Inflammatory macrophage (primary cell): Measurements from ENCODE around the gene PAWR.
A peak's percentile ranks its signal among the peaks of the same experiment; 100 is the strongest.
"Not testable (repeated sequence)": the region's sequence is repeated elsewhere in the genome, so short reads cannot be mapped to it uniquely, and the experiment has no call there.

Experiments used
- DNase-seq, 2 donors: peaks; one replicate each; pipeline ENCODE4 v3.0.0-alpha.2; 2020 to 2022

PAWR gene

DNA sequence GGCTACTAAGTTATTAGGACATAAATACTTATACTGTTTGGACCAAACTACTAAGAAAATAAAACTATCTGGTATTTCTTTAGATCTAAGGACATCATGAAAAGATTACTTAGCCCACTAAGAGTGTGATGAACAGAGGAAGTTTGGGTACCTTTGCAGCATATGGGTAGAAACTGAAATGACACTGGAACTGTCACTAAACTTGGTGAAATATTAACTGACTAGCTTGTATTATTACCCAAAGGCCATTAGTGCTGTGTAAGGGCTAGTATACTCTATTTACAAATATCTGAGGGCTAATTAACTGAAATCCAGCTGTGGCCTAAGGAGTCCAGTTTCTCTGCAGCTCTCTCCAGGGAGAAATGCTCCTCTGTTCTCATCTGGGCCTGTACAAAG is 45.5 kb downstream of the PAWR start:
- DNase-seq: no peak

DNA sequence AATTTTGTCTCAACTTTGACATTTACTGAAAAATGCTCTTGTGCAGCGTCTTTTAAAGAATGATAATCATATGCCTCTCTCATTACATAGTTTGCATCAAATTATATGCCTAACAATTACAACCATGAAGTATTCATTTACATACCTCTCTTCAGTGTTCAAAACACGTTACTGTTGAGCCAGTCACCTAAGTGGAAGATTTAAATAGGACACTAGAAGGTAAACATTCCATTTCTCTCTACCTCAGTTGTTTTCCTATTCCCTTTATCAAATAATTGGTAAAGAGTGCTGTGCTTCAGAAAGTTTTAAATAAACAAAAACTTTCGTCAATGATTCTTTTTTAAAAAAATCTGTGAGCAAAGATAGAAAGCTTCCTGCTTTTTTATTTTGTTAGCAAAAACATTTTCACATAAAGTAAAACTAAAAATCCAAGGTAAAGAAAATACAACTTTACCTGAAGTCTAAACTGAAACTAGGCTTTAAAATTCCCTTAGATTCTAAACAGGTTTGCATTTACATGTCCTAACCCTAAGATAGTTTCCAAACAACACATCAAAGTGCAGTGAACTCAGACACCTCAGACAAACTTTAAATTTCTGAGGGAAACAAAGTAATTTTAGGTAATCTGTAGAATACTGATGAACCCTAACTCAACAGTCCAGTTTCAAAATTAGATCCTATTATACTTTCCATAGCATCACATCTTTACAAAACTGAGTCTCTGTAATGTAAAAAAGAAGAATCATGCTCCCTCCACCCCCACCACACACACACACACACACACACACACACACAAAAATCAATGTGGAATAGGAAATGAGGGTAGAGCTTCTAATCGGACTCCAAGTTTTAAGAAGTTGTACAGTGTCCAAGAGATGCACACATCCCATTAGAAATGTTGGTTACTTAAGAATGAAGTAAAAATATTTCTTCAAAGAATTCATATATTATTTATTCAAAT is 46.2 kb downstream of the PAWR start:
- DNase-seq: no peak

DNA sequence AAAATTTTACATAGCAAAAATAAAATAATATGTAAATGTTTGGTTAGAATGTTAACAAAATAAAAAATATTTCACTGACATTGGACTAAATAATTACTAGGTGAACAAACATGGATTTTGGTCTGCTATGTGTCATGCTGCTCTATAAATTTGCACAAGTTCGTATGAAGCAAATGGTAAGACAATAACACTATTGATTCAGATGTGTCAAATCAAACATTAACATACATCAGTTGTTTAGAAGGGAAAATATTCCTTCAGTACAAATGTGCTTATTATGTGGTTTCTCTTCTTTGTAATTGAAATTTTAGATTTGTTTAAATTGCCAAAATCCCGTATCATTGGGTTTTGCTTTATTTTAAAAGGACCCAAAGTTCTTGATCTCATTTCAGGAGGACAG is 46.9 kb downstream of the PAWR start:
- no peak for DNase-seq

DNA sequence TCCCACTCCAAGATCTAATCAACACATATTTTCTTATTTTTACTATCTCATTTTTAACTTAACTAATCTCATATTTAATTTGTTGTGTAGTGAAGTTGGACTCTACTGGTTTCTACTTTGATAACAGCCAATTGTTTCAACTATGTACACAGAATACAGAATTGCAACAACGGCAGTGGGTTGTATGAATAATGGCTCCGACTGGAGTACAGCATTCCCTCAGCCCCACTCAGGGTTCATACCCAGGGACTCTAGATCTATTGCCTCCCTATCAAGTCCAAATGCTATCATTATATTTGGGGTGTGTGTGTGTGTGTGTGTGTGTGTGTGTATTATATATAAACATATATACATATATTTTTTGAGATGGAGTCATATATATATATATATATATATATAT is 52.3 kb downstream of the PAWR start:
- no peak for DNase-seq

DNA sequence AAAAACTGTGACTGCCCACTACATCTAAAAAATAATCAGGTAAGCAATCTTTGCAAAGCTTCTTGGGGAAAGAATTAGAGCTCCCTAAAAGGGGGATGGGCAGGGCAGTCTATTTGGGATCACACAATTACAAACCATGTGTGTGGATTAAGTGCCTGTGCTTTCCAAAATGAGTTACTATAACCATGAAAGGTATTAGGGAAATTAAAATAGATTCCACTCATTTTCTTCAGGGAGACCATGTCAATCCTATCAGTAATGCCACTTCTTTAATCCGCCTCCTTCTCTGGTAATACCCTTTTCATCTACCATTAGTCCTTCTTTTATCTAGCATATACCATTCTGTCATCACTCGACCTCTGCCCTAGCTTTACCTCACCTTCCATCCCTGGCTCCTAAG is 53.7 kb downstream of the PAWR start:
- DNase-seq: no peak

DNA sequence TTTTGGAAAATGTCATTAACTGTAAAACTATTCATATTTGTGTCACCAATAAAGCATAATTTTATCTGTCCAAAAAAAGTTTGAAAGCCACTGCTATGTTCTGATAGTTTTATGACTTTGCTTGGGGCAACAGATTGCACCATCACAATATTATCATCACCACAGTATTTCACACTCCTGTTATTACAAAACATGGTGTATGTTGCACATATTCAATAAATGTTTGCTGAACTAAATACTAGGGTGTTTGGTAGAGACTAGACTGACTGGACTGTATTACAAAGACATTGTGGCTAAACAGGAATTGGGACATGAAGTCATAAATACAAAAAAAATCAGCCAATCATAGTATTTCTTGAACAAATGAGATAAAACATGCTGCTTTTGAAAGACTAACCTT is 55.1 kb downstream of the PAWR start:
- DNase-seq: no peak

DNA sequence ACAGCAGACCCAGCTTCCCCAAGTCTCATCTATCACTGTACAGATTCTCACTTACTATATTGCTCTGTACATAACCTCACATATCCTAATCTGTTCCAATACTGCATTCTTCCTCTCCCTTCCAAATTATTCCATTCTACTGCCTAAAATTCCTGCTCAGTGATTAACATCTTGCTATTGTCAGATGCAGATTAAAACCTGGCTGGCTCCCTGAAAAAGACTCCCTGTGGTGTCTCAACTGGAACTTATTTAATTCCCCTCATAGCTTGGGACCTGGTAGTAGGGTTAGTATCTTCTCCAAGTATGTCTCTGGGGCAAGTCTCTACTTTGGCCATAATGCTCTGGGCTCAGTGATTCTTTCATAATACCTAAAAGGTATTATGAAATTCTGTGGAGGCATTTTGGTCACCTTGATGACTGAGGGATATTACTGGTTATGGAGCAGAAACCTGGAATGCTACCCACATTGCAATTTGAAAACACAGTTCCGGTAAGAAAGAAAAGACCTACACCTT is 55.8 kb downstream of the PAWR start:
- no peak for DNase-seq

DNA sequence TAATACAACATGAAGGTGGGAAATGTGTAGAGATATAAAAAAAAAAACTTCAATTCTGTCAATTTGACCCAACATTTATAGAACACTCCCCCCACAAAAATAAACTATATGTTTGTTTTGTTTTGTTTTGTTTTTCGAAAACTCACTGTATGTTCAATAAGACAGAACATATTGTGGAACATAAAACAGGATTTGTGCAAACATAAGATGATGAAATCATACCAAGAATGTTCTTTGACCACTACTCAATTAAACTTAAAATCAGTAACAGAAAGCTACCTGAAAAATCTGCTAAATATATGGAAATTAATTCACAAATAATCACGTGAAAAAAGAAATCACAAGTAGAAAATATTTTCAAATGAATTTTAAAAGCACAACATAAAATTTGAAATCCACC is 61.2 kb downstream of the PAWR start:
- no peak for DNase-seq

DNA sequence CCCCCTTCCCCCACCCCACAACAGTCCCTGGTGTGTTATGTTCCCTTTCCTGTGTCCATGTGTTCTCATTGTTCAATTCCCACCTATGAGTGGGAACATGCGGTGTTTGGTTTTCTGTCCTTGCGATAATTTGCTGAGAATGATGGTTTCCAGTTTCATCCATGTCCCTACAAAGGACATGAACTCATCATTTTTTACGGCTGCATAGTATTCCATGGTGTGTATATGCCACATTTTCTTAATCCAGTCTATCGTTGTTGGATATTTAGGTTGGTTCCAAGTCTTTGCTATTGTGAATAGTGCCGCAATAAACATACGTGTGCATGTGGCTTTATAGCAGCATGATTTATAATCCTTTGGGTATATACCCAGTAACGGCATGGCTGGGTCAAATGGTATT is 64.0 kb downstream of the PAWR start:
- not testable (repeated sequence) for DNase-seq

DNA sequence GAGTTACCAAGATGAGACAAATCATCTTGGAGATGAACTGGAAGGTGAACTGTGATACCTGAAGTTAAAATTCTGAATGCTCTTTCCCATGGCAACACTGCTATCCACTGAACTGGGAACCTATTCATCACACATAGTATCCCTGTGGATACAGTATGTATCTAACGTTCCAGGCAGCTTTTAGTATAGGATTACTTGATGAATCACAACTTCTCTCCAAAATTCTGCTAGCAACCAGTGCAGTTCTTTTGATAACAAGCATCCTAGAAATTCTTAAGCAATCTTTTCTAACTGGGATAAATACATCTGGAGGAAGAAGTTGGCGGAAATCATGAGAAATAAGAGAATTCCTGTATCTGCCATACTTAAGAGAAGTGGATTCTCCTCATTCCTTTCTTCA is 66.4 kb downstream of the PAWR start:
- no peak for DNase-seq

DNA sequence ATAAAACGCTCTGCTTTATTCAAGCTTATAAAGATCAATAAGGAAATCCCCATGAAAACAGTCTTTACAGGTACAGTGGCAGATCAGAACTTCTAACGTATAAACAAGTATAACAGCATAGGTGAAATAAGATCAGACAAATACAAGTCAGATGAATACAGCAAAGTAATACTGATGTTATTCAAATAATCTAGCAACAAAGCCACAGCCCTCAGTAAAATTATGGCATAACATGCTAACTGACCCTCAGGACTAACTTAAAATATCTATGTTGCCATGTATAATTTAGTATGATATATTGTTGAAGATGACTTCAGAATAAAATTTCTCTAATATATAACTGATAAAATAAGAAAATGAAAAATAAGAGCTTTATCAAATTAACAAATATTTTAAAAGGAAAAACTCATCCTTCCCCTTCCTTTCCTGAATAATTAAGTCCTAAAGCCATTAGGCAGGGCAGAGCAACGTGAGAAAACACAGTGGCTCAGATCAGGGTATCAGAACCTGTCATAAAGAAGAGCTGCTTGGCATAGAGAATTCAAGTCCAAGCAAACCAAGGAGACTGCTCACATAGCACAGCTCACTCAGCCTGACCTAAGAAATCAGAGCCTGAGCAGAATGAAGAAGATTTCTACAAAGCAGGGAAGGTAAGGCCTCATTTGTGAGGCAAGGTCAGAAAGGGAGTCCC is 70.7 kb downstream of the PAWR start:
- no peak for DNase-seq

DNA sequence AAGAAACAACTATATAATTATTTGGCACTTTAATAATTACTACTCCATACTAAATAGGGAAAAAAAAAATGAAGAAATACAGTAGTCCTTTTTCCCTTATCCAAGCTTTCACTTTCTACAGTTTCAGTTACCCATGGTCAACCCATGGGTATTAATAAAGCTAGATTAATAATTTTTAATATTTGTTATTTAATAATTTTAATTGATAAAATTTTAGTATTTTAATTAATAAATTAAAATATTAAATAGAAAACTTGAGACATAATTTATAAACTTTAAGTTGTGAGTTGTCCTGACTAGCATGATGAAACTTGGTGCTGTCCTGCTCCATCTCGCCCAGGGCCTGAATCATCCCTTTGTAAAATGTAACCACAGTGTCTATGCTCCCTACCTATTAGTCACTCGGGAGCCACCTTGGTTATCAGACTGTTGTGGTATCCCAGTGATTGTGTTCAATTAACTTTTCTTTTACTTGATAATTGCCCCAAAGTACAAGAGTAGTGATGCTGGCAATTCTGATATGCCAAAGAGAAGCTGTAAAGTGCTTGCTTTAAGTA is 71.8 kb downstream of the PAWR start:
- no peak for DNase-seq

DNA sequence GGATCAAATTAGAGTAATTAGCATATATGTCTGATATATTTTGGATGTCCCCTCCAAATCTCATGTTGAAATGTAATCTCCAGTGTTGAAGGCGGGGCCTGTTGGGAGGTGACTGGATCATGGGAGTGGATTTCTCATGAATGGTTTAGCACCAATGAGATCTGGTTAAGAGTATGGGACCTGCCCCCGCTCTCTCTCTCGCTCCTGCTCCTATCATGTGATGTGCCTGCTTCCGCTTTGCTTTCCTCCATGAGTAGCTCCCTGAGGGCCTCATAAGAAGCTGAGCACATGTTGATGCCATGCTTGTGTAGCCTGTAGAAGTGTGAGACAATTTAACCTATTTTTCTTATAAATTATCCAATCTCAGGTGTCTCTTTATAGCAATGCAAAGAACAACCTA is 73.1 kb downstream of the PAWR start:
- no peak for DNase-seq

DNA sequence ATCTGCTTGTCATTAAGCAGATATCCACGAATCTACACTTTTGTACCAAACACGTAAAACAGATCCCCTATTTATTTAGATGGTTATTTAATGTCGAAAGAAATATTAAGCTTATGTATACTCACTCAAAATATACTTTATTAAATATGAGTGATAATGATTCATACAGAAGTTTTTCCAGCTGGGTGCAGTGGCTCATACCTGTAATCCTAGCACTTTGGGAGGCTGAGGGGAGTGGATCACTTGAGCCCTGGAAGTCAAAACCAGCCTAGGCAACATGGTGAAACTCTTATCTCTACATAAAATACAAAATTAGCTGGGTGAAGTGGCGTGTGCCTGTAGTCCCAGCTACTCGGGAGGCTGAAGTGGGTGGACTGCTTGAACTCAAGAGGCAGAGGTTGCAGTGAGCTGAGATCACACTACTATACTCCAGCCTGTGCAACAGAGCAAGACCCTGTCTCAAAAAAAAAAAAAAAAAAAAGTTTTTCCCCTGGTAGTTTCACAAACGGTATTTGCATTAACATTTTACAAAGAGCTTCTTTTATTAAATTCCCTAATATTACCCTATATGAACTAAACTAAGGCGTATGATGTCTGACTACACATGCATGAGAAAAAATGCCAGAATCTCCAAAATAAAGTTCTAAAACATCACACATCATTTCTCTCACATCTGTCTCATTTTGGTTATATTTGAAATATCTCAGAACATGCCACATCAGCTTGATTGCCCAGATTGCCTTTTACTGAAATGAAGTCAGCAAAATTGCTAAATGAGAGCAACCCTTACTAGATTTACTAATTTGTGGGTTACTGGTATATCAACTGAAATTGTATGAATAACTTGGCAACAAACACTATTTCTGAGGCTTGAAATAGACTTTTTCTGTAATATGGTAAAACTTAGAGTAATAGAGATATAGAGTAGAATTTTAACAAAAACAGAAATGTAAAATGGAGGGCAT is 74.9 kb downstream of the PAWR start:
- DNase-seq: no peak

DNA sequence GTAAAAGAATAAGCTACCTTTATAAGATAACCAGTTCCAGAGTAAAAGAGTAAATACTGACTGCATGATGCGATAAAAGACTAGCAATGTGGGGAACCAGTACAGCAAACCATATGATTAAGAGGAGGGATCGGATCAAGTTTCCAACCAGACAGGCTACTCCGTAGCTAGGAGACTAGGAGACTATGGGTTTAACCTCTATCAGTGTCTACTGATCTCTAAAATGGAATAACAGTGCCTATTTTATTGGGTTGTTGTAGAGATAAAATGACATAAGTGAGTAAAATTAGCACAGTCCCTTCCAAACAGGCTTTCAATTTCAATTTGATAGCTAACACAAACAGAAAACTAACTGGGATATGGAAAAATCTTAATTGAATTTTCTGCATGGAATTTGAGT is 76.0 kb downstream of the PAWR start:
- DNase-seq: no peak

DNA sequence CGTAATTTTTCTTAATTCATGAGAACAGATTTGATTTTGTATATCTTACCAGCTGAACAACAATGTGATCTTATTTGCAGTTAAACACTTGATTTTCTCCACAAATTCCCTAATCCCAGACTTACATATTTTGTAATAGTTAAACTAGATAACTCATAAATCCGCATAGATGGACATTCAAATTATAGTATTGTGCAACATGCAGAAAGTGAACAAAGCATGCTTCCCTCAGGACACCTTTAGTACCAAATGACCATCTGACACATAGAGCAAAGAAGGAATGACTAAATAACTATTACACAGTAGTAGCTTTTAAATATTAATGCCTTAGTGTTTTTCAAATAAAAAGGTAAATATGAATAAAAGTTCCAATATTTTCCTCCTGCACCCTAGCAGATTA is 88.9 kb downstream of the PAWR start:
- DNase-seq: no peak

DNA sequence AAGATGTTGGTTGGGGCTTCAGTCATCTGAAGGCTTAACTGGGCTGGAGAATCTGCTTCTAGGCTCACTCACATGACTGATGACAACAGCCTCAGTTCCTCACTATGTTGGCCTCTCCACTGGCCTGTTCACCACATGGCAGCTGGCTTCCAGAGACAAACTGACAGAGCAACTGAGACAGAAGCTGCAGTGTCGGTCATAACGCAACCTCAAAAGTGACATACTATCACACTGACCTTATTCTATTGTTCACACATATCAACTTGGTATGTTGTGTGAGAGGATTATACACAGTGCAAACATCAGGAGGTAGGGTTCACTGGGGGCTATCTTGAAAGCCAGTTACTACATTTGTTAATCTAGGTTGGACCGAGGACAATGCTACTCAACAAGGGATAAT is 92.9 kb downstream of the PAWR start:
- DNase-seq: peak in 1 of 2 donors; percentile 1

DNA sequence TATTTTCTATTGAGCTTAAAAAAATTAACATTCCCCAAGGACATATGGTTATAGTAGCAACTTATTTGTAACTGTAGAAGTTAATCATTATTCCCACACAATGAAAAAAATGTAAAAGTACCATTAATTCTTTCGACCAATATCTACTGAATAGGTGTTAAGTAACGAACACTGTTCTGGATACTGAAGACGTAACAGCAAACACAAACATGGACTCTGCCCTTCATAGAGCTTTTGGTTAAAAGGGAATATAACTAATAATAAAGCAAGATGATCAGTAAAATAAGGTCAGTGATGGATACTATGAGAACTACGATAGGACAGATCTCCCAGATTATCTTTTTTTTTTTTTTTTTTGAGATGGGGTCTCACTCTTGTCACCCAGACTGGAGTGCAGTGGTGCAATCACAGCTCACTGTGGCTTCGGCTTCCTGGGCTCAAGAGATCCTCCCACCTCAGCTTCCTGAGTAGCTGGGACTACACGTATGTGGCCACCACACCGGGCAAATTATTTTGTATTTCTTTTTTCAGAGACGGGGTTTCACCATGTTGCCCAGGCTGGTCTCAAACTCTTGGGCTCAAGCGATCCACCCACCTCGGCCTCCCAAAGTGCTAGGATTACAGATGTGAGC is 93.9 kb downstream of the PAWR start:
- no peak for DNase-seq

DNA sequence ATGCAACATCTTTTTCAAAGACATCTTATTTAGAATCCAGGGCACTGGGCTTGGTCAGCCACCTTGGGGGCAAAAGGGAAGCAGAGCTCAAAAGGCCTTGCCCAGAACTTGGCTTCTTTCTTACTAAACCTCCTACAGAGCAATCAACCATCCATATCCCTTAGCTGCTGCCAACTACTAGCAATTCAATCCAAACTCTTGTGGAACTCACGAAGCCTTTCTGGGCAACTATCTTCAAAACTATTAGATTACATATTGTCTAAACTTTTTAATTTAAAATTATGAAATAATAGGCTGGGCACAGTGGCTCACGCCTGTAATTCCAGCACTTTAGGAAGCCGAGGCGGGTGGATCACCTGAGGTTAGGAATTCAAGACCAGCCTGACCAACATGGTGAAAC is 95.5 kb downstream of the PAWR start:
- no peak for DNase-seq

DNA sequence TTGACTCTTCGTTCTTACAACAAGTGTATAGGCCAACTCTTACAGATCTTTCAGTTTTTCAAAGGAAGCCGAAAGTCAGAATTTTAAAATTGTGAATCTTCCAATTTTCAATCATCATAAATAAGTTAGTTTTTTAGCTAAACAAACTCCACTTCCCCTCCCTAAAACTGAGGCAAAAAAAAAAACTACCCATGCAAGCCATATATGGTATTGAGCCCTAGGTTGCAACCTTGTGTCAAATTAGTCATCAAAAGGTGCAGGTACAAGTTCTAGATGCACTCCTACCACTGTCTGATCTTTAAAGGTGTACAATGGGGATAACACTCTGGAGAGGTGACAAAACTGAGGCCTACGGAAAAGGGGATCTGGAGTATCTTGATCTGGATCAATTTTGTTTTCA is 97.9 kb downstream of the PAWR start:
- DNase-seq: no peak

DNA sequence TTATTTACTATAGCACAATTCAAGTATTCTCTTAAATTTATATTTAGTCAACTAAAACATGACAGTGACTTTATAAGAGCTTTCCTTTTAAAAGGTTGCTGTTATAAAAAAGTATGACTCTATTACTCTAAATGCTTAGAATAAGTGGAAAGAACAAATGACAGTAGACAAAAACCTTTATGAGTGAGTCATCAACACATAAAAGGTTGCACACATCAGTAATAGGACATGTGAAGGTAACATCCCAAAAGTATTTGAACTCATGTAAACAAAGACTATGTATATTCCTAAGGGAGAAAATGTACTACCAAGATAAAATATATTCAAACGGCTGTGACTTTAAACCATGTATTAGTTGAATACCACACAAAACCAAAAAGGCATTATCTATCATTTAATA is 98.8 kb downstream of the PAWR start:
- DNase-seq: no peak

DNA sequence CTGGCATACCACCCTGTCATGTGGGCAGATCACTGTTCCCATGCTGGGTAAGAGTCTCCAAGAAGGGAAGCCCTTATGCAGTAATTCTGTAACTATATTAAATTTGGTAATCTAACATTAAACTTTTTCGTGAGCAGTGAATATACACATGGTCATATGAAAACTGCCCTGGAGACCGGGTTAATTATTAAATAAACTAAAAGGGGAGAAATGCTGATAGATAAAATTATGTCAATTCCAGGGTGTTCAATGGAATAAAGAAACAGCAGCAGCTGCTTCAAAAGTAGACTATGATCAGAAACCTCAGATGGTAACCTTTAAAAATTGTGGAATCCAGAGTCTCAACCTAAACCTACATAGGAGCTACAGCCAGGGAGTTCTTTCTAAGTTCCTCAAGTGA is 100.0 kb downstream of the PAWR start:
- no peak for DNase-seq
